ENCODE measurements around the gene CEP131.

The CEP131 gene

GRCh38 chr17:81162491-81162890, 60.3 kb downstream of the CEP131 start:
- no peak for TF ChIP-seq CTCF (IDR thresholded peaks at IDR 0.05; ENCODE audit: extremely low read depth, missing control alignments)
- DNase-seq (ENCODE audit: low spot score), result no peak

DNA sequence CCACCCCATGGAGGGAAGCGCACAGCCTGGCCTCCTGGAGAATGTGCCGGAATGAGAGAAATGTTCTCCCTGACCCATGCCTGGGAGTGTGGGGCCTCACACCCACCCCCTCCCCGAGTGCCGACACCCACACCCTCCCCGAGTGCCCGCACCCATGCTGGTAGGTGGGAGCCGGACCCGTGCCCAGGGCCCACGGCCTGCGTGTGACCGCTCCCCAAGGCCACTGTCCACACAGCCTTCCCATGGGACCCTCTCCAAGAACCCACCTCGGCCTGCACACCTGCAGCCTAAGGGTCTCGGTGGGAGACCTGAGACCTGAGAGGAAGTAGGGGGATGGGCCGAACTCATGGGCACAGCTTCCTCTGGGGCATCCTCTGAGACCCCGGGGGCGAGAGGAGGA, 60.8 kb downstream of the CEP131 start:
- TF ChIP-seq CTCF (IDR thresholded peaks at IDR 0.05; ENCODE audit: extremely low read depth, missing control alignments), result no peak
- no peak for DNase-seq (ENCODE audit: low spot score)

GRCh38 chr17:81161536-81161935, 61.2 kb downstream of the CEP131 start:
- no peak for DNase-seq (ENCODE audit: low spot score)
- no peak for TF ChIP-seq CTCF (IDR thresholded peaks at IDR 0.05; ENCODE audit: extremely low read depth, missing control alignments)

- no peak for TF ChIP-seq CTCF (IDR thresholded peaks at IDR 0.05; ENCODE audit: extremely low read depth, missing control alignments)
- no peak for DNase-seq (ENCODE audit: low spot score)
Measured at GRCh38 chr17:81160747-81161453, 61.9 kb downstream of the CEP131 start.

GRCh38 chr17:81160306-81160705, 62.5 kb downstream of the CEP131 start:
- TF ChIP-seq CTCF (IDR thresholded peaks at IDR 0.05; ENCODE audit: extremely low read depth, missing control alignments), result no peak
- no peak for DNase-seq (ENCODE audit: low spot score)

- no peak for DNase-seq (ENCODE audit: low spot score)
Measured at GRCh38 chr17:81159611-81160265, 63.0 kb downstream of the CEP131 start.

More at GRCh38 chr17:81159611-81160265, 63.0 kb downstream of the CEP131 start:
- TF ChIP-seq CTCF (IDR thresholded peaks at IDR 0.05; ENCODE audit: extremely low read depth, missing control alignments), result no peak

Measured in GM20000 (cell line).